ENCODE data around the gene TEAD3. TPM values are rescaled to one million over a fixed set of nuclear protein-coding genes. Genes with fewer than 3 reads are reported as not detected.

The TEAD3 gene
- total and polyA plus RNA-seq, 2 of the 4 experiments (the other 2 are of a cell fraction): 5.2 to 28.0 TPM

- ATAC-seq (ENCODE audit: low read depth) (no peak), DNase-seq (no peak)
- Histone ChIP-seq H2AK5ac (ENCODE audit: low read depth, low read length) (no peak overlapping the region), H3K27ac (ENCODE audit: insufficient read depth, low read length) (no peak overlapping the region), H3K56ac (ENCODE audit: extremely low read depth, insufficient read depth, low read length) (no peak overlapping the region), H2BK15ac (ENCODE audit: low read depth, low read length) (no peak overlapping the region), H3K4me1 (ENCODE audit: control insufficient read depth, insufficient read depth, low read length) (no peaks in the 10 kb centered on the region), H4K8ac (ENCODE audit: low read depth in 2 of 2, low read length in 2 of 2) (no peak overlapping the region), H3K9me1 (ENCODE audit: insufficient read depth, low read length) (peaks cover 11% of the 10 kb centered on the region; the same call in 1 of the 2 replicates), H2BK20ac (ENCODE audit: low read depth, low read length) (no peak overlapping the region), H3K36me3 (ENCODE audit: control insufficient read depth, insufficient read depth, low read length) (peaks cover 63% of the 10 kb centered on the region), H3K27me3 (ENCODE audit: control insufficient read depth, insufficient read depth, low read length) (no peaks in the 10 kb centered on the region), H3K14ac (replicated peaks; ENCODE audit: low read depth, low read length) (no peak overlapping the region), H3K23ac (ENCODE audit: low read depth, low read length) (no peak overlapping the region), H3K4ac (ENCODE audit: low read depth, low read length) (no peak overlapping the region), H3K4me3 (ENCODE audit: insufficient read depth, low read depth, low read length) (no peak overlapping the region), H2BK5ac (ENCODE audit: low read depth, low read length, poor library complexity, severe bottlenecking) (no peak overlapping the region), H3K9ac (ENCODE audit: low read depth, low read length) (no peak overlapping the region), H2AFZ (replicated peaks; ENCODE audit: low read length, poor library complexity) (no peak overlapping the region), H3K4me2 (ENCODE audit: low read depth, low read length) (no peak overlapping the region), H3K9me3 (ENCODE audit: control insufficient read depth, insufficient read depth, low read length) (no peaks in the 10 kb centered on the region), H3K79me1 (ENCODE audit: low read depth in 1 of 2, low read length in 2 of 2) (peaks cover 18 to 46% of the 10 kb centered on the region in 2 experiments), H3K18ac (ENCODE audit: low read depth, low read length) (no peak overlapping the region), H2BK120ac (ENCODE audit: low read depth, low read length) (no peak overlapping the region), H4K20me1 (ENCODE audit: insufficient read depth, low read length) (peaks cover 29% of the 10 kb centered on the region), H2AK9ac (replicated peaks; ENCODE audit: low read depth, low read length, poor library complexity) (no peak overlapping the region), H4K91ac (ENCODE audit: insufficient read depth, low read depth, low read length) (no peak overlapping the region), H4K5ac (ENCODE audit: low read depth, low read length) (no peak overlapping the region)
- no CpG with 5 or more reads among the region's 7 CpGs for WGBS, 2 experiments (ENCODE audit: extremely low coverage in 2 of 2, insufficient read length in 1 of 2)
- CTCF ChIA-PET: interaction anchor here (1.0 kb wide), 1 partner anchor 24 kb away, joined by 8 read pairs; no protein-coding TSS in a partner anchor
- dilution Hi-C loops (cut with HindIII; ENCODE audit: low sequenced_read_pairs, unreplicated experiment) (no loop called here), in situ Hi-C loops (cut with MboI; ENCODE audit: low sequenced_read_pairs) (no loop called here), intact Hi-C loops (cut with micrococcal nuclease) (no loop called here)
- no TSS peak for BruUV-seq (replicated peaks)
- TF ChIP-seq NFE2L2 (IDR thresholded peaks at IDR 0.05; ENCODE audit: low read depth, low read length) (no peak), CHD1 (IDR thresholded peaks at IDR 0.05; ENCODE audit: low read depth, low read length) (no peak), SMC3 (IDR thresholded peaks at IDR 0.05; ENCODE audit: low read depth, low read length) (no peak), MXI1 (IDR thresholded peaks at IDR 0.05; ENCODE audit: borderline replicate concordance, low read depth, low read length) (no peak), ELK1 (IDR thresholded peaks at IDR 0.05; ENCODE audit: borderline replicate concordance, low read depth, low read length) (no peak), MAFK (IDR thresholded peaks at IDR 0.05; ENCODE audit: low read depth, low read length) (no peak), POLR2A (IDR thresholded peaks at IDR 0.05; ENCODE audit: low read depth, low read length) (no peak), CEBPB (IDR thresholded peaks at IDR 0.05; ENCODE audit: low read depth, low read length) (no peak), FOS (IDR thresholded peaks at IDR 0.05; ENCODE audit: low read depth, low read length) (no peak), USF2 (IDR thresholded peaks at IDR 0.05; ENCODE audit: low read depth, low read length) (no peak), RCOR1 (IDR thresholded peaks at IDR 0.05; ENCODE audit: insufficient replicate concordance, low read length) (no peak), BHLHE40 (IDR thresholded peaks at IDR 0.05; ENCODE audit: low read depth, low read length) (no peak), RFX5 (IDR thresholded peaks at IDR 0.05; ENCODE audit: low read depth, low read length) (no peak)
- POLR2A ChIA-PET (ENCODE audit: unreplicated experiment): no interaction called here
Measured at GRCh38 chr6:35478259-35478658, 18.6 kb downstream of the TEAD3 start.
